ENCODE data around the gene ACSF3. TPM values are rescaled to one million over a fixed set of nuclear protein-coding genes. Genes with fewer than 3 reads are reported as not detected.

The ACSF3 gene
- total RNA-seq, 2 donors from 2014 or later = 24.1 to 41.7 TPM

DNA sequence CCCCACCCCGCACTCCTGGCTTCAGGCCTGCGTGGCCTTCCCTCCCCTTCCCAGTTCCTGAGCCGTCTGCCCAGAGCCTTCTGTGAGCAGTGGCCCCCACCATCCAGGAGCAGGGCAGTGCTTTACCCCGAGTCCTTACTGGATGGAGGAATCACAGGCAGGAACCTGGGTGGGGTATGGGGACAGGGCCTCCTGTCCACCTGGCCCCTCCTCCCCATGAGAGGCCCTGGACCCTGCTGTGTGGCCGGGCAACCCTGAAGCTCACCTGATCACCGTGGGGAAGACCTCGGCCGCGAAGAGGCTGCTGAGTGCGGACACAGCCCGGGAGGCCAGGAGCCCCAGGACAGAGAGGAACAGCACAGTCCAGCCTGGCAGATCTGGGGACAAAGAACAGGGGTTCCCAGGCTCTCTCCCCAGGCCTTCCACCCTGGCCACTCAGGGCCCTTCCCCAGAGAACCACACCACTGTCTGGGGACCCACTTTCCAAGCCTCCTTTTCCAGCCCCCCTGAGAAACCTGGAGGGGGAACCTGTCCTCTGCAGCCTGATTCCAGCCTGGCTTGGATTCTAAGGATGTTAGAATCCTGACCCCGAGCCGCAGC is 103.5 kb downstream of the ACSF3 start:
- Histone ChIP-seq H3K27me3 (replicated peaks; ENCODE audit: insufficient read depth) (peaks cover 10% of the 10 kb centered on the region), H3K9me3 (no peaks in the 10 kb centered on the region), H3K36me3 (no peaks in the 10 kb centered on the region), H3K4me3 (no peak overlapping the region), H3K4me1 (ENCODE audit: control insufficient read depth in 1 of 2, low read depth in 2 of 2) (peaks cover 9 to 12% of the 10 kb centered on the region in 2 donors), H3K27ac (no peak overlapping the region)
- ATAC-seq (ENCODE audit: insufficient number of reproducible peaks, low FRiP score, low read depth) (no peak), DNase-seq (ENCODE audit: low spot score) (no peak)
- TF ChIP-seq, protein P1, sequence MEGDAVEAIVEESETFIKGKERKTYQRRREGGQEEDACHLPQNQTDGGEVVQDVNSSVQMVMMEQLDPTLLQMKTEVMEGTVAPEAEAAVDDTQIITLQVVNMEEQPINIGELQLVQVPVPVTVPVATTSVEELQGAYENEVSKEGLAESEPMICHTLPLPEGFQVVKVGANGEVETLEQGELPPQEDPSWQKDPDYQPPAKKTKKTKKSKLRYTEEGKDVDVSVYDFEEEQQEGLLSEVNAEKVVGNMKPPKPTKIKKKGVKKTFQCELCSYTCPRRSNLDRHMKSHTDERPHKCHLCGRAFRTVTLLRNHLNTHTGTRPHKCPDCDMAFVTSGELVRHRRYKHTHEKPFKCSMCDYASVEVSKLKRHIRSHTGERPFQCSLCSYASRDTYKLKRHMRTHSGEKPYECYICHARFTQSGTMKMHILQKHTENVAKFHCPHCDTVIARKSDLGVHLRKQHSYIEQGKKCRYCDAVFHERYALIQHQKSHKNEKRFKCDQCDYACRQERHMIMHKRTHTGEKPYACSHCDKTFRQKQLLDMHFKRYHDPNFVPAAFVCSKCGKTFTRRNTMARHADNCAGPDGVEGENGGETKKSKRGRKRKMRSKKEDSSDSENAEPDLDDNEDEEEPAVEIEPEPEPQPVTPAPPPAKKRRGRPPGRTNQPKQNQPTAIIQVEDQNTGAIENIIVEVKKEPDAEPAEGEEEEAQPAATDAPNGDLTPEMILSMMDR (IDR thresholded peaks at IDR 0.05) = no peak

DNA sequence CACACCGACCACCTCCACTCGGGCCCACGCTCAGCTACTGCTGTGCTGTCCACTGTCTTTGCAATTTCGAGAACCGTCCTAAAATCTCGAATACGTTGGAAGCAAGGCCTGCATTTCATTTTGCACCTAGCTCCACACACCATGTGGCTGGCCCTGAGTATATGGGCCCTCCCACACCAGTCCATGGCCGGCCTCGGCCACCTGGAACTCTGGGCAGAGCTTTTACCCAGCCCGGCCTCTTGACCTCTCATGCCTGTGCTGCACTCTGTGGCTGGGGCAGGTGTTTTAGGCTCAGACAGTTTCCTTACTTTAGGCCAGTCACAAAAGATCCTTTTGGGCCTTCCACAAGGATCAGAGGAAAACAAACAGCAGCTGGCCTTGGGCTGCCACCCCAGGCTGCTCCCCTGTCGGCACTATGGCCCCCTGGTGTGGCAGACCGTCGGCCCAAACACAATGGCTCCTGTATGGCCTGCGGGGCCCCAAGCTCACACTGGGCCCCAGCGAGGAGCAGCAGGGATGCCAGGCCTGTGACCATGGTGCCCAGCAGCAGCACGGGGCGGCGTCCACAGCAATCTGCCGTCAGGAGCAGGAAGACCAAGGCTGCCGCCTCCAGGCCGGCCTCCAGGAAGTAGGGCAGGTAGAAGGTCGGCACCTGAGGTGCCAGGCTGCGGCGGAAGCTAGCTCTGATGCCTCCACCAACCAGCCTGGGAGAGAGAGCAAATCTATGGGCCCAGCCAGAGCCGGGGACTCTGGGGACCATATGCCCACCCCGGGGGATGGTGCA is 104.2 kb downstream of the ACSF3 start:
- DNase-seq (ENCODE audit: low spot score) (no peak), ATAC-seq (ENCODE audit: insufficient number of reproducible peaks, low FRiP score, low read depth) (no peak)
- Histone ChIP-seq H3K36me3 (no peaks in the 10 kb centered on the region), H3K4me3 (no peak overlapping the region), H3K9me3 (no peaks in the 10 kb centered on the region), H3K27ac (no peak overlapping the region), H3K27me3 (replicated peaks; ENCODE audit: insufficient read depth) (peaks cover 10% of the 10 kb centered on the region), H3K4me1 (ENCODE audit: control insufficient read depth in 1 of 2, low read depth in 2 of 2) (peaks cover 9 to 10% of the 10 kb centered on the region in 2 donors)
- TF ChIP-seq, protein P1 (IDR thresholded peaks at IDR 0.05) = no peak

DNA sequence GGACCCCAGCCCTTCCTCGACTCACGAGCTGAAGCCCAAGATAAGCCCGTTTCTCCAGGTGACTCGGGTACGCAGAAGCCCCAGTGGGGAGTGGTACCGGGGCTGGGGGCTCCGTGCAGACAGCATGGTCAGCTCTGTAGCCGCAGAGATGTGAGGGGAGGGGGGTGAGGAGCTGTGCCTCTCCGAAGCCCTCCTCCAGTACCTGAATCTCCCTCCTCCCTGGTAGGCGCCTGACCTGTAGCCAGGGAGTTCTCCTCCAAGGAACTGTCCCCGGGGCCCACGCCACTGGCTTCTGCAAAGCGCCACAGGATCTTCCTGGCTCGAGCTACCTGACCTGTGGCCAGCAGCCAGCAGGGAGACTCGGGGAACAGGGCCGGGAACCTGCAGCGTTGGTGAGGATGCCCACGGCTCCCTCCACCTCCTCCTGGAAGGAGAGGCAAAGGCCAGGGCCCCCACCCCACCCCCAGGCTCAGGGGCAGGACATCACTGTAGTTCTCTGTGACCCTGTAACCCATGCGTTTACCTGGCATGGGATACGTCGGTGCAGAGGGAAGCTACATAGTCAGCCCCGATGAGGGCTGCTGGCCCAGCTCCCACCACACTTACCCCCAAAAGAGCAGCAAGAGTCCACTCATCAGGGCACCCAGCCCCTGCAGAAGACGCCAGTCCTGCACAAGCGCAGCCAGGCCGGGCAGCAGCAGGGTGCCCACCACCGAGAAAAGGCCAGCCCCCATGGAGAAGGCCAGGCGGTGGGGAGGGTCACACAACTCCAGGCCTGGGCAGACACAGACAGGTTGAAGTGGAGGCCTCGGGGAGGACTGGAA is 105.0 kb downstream of the ACSF3 start:
- no peak for DNase-seq (ENCODE audit: low spot score)

DNA sequence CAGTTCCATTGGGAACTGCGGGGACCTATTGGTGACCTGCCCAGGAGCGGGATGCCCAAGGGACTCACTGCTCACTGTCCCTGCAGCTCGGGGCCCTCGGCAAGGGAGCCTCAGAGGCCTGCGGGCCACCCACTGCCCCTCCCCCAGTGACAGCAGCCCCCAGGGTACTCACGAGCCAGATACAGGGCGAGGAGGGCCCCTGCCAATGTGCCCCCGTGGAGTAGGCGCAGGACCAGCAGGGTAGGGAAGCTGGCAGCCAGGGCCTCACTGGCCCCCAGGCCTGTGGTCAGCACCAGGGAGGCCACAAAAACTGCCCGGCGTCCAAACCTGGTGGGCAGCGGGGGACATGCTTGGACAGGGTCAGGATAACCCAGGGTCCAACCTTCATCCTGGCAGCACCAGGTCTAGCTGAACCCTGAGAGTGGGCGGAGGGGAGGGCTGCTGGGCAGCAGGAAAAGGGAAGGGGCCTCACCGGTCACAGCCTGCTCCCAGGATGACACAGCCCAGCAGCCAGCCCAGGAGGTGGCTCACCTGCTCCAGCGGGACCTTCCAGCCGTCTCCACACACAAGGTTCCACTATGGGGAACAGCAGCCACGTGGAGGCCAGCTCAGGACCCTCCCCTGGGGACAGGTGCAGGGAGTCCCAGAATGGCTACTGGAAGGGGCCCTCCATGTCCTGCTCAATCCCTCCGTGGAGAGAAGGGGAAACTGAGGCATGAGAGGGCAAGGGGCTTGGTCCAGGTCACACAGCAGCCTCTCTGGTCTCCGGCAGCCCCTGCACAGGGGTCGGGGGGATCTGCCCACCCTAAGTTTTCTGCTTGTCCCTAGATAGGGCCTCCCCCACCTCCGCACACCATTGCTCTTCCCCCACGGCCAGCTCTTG is 105.8 kb downstream of the ACSF3 start:
- H3K4me1 ChIP-seq (ENCODE audit: control insufficient read depth in 1 of 2, low read depth in 2 of 2) = peaks cover 9 to 10% of the 10 kb centered on the region in 2 donors
- no peak overlapping the region for H3K4me3 ChIP-seq
- DNase-seq (ENCODE audit: low spot score) = no peak
- no peaks in the 10 kb centered on the region for H3K36me3 ChIP-seq
- H3K27ac ChIP-seq = no peak overlapping the region
- TF ChIP-seq, protein P1 (IDR thresholded peaks at IDR 0.05) = no peak
- no peaks in the 10 kb centered on the region for H3K9me3 ChIP-seq
- no peak for ATAC-seq (ENCODE audit: insufficient number of reproducible peaks, low FRiP score, low read depth)
- peaks cover 10% of the 10 kb centered on the region for H3K27me3 ChIP-seq (replicated peaks; ENCODE audit: insufficient read depth)

More for the DNA sequence above, 105.0 kb downstream of the ACSF3 start:
- H3K27ac ChIP-seq = no peak overlapping the region
- peaks cover 9 to 10% of the 10 kb centered on the region in 2 donors for H3K4me1 ChIP-seq (ENCODE audit: control insufficient read depth in 1 of 2, low read depth in 2 of 2)
- no peak for ATAC-seq (ENCODE audit: insufficient number of reproducible peaks, low FRiP score, low read depth)
- TF ChIP-seq, protein P1 (IDR thresholded peaks at IDR 0.05) = no peak
- H3K27me3 ChIP-seq (replicated peaks; ENCODE audit: insufficient read depth) = peaks cover 10% of the 10 kb centered on the region
- H3K4me3 ChIP-seq = no peak overlapping the region
- H3K36me3 ChIP-seq = no peaks in the 10 kb centered on the region
- H3K9me3 ChIP-seq = no peaks in the 10 kb centered on the region

All from thoracic aorta (tissue), 2 donors.